IgD-negative memory B cell (primary cell): ENCODE measurements around the gene EGLN3. TPM values are rescaled to one million over a fixed set of nuclear protein-coding genes. Genes with fewer than 3 reads are reported as not detected.

Experiments
- H3K27ac Mint-ChIP-seq, 3 donors: one replicate each; pipeline ENCODE4 v1.8.0; 2020 to 2022; ENCODE audit warnings: mild to moderate bottlenecking in 3 of 3, mixed read lengths in 3 of 3, moderate library complexity in 1 of 3
- H3K27me3 Mint-ChIP-seq: one replicate; pipeline ENCODE4 v1.8.0; 2021; ENCODE audit warnings: mixed read lengths
- H3K36me3 Mint-ChIP-seq: one replicate; pipeline ENCODE4 v1.8.0; 2020; ENCODE audit warnings: mild to moderate bottlenecking, mixed read lengths
- H3K4me1 Mint-ChIP-seq, 3 donors: one replicate each; pipeline ENCODE4 v1.8.0; 2020 to 2022; ENCODE audit warnings: mixed read lengths in 3 of 3, mild to moderate bottlenecking in 1 of 3
- H3K4me3 Mint-ChIP-seq, 4 donors: one replicate each; pipeline ENCODE4 v1.8.0; 2020 to 2022; ENCODE audit warnings: mild to moderate bottlenecking in 4 of 4, mixed read lengths in 4 of 4, moderate library complexity in 3 of 4
- H3K9me3 Mint-ChIP-seq, 3 donors: one replicate each; pipeline ENCODE4 v1.8.0; 2020 to 2021; ENCODE audit warnings: mixed read lengths in 3 of 3, mild to moderate bottlenecking in 1 of 3
- polyA plus RNA-seq: library from polyadenylated mRNA; unstranded; fragments of 300-500 nt; fragmentation: Illumina TruSeq; gene quantifications from one replicate; pipeline ENCODE4 v1.2.3, GENCODE V29; 2021

The EGLN3 gene
- polyA plus RNA-seq, 1 donor from 2014 or later, result 0.60 TPM

GRCh38 chr14:33899723-33900341, 51.0 kb downstream of the EGLN3 start:
- Mint-ChIP-seq H3K36me3 (no peaks in the 10 kb centered on the region), H3K27me3 (peaks cover 2% of the 10 kb centered on the region), H3K4me3 (no peak overlapping the region), H3K27ac (no peak overlapping the region), H3K4me1 (no peaks in the 10 kb centered on the region), H3K9me3 (peaks cover 2 to 5% (median 3%) of the 10 kb centered on the region in 3 donors)

- Mint-ChIP-seq H3K27me3 (peaks cover 2% of the 10 kb centered on the region), H3K27ac (no peak overlapping the region), H3K36me3 (no peaks in the 10 kb centered on the region), H3K4me1 (no peaks in the 10 kb centered on the region), H3K4me3 (no peak overlapping the region), H3K9me3 (peaks cover 7 to 8% (median 7%) of the 10 kb centered on the region in 3 donors)
These were observed 52.9 kb downstream of the EGLN3 start for GRCh38 chr14:33897878-33898535.

GRCh38 chr14:33897382-33897781, 53.5 kb downstream of the EGLN3 start:
- peaks cover 7 to 9% (median 8%) of the 10 kb centered on the region in 3 donors for H3K9me3 Mint-ChIP-seq
- no peak overlapping the region for H3K27ac Mint-ChIP-seq
- H3K4me1 Mint-ChIP-seq, result no peaks in the 10 kb centered on the region
- H3K27me3 Mint-ChIP-seq, result peaks cover 2% of the 10 kb centered on the region
- no peaks in the 10 kb centered on the region for H3K36me3 Mint-ChIP-seq
- no peak overlapping the region for H3K4me3 Mint-ChIP-seq

DNA sequence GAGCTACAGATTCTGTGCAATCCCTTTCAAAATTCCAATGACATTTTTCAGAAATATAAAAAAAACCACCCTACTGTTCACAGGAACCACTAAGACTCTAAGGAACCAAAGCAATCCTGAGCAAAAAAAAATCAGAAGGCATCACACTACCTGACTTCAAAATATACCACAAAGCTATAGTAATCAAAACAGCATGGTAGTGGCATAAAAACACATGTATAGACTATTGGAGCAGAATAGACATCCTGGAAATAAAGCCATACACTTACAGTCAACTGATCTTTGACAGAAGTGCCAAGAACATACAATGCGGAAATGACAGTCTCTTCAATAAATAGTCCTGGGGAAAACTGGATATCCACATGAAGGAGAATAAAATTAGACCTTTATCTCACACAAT, 56.5 kb downstream of the EGLN3 start:
- no peaks in the 10 kb centered on the region for H3K4me1 Mint-ChIP-seq
- H3K36me3 Mint-ChIP-seq, result no peaks in the 10 kb centered on the region
- H3K27ac Mint-ChIP-seq, result no peak overlapping the region
- no peak overlapping the region for H3K4me3 Mint-ChIP-seq
- H3K9me3 Mint-ChIP-seq, result peaks cover 13 to 14% (median 14%) of the 10 kb centered on the region in 3 donors
- H3K27me3 Mint-ChIP-seq, result no peaks in the 10 kb centered on the region

DNA sequence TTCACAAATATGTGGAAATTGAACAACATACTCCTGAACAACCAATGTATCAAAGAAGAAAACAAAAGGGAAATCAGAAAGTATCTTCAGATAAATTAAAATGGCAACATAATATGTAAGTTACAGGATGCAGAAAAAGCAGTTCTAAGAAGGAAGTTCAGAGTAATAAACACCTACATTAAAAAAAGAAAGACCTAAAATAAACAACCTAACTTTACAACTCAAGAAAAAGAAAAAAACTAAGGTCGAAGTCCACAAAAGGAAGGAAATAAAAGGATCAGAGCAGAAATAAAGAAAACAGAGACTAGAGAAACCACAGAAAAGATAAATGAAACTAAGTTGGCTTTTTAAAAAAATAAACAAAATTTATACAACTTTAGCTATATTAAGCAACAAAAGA, 59.2 kb downstream of the EGLN3 start:
- Mint-ChIP-seq H3K27ac (no peak overlapping the region), H3K4me1 (no peaks in the 10 kb centered on the region), H3K36me3 (no peaks in the 10 kb centered on the region), H3K9me3 (peaks cover 14 to 20% (median 18%) of the 10 kb centered on the region in 3 donors), H3K4me3 (no peak overlapping the region), H3K27me3 (peaks cover under 1% of the 10 kb centered on the region)

DNA sequence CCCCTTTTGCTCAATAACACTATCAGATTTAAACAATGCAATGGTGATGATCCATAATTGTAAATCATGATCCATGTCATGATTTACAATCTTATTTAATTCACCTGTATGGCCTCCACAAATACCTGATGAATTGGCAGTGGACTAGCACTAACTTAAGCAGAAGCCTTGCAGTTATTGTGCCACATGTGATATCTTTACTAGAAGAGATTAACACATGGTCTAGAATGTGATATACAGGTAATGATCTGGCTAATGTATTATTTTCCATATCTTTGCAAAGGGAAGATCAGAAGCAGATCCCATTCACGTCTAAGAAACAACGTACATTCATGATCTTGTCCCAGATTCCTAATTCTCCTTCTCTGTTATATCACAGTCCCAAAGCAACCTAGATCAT, 66.0 kb downstream of the EGLN3 start:
- H3K27me3 Mint-ChIP-seq, result peaks cover 4% of the 10 kb centered on the region
- H3K4me3 Mint-ChIP-seq, result no peak overlapping the region
- no peaks in the 10 kb centered on the region for H3K4me1 Mint-ChIP-seq
- H3K36me3 Mint-ChIP-seq, result no peaks in the 10 kb centered on the region
- H3K9me3 Mint-ChIP-seq, result peaks cover 4 to 9% (median 5%) of the 10 kb centered on the region in 3 donors
- no peak overlapping the region for H3K27ac Mint-ChIP-seq

GRCh38 chr14:33880330-33880729, 70.5 kb downstream of the EGLN3 start:
- peaks cover 1% of the 10 kb centered on the region for H3K27me3 Mint-ChIP-seq

DNA sequence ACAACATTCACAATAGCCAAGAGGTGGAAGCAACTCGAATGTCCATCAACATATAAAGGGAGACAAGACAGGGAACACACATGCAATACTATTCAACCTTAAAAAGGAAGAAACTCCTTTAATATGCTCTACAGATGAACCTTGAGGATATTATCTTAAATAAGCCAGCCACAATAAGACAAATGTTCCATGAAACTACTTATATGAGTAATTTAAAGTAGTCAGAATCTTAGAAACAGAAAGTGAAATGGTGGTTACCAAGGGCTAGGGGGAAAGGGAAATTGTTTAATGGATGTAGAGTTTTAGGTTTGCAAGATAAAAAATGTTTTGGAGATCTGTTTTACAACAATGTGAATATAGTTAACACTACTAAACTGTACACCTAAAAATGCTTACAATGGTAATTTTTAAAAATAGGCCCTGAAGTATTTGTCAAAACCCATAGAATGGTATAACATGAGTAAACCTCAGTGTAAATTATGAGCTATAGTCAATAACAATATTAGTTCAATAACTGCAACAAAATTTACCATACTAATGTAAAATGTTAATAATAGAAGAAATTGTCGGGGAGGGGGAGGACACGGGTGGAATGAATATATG, 71.1 kb downstream of the EGLN3 start:
- no peaks in the 10 kb centered on the region for H3K36me3 Mint-ChIP-seq
- no peak overlapping the region for H3K27ac Mint-ChIP-seq
- H3K4me3 Mint-ChIP-seq, result no peak overlapping the region
- H3K4me1 Mint-ChIP-seq, result no peaks in the 10 kb centered on the region
- peaks cover 1% of the 10 kb centered on the region for H3K27me3 Mint-ChIP-seq
- peaks cover 3 to 22% (median 12%) of the 10 kb centered on the region in 3 donors for H3K9me3 Mint-ChIP-seq

More at GRCh38 chr14:33880330-33880729, 70.5 kb downstream of the EGLN3 start:
- no peaks in the 10 kb centered on the region for H3K36me3 Mint-ChIP-seq
- no peak overlapping the region for H3K27ac Mint-ChIP-seq
- no peaks in the 10 kb centered on the region for H3K4me1 Mint-ChIP-seq
- H3K4me3 Mint-ChIP-seq, result no peak overlapping the region
- H3K9me3 Mint-ChIP-seq, result peaks cover 3 to 18% (median 12%) of the 10 kb centered on the region in 3 donors

DNA sequence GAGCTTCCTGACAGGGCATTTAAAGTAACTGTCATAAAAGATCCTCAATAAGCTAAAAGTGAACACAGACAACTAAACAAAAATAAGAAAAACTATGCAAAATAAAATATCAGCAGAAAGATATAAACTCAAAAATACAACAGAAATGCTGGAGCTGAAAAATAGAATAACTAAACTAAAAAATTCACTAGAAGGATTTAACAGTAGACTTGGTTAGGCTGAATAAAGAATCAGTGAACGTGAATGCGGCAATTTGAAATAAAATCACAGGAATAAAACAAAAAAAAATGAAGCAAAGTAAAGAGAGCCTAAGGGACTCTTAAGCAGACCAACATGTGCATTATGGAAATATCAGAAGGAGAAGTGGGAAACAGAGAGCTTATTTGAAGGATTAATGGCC, 74.6 kb downstream of the EGLN3 start:
- H3K27ac Mint-ChIP-seq, result no peak overlapping the region
- H3K36me3 Mint-ChIP-seq, result no peaks in the 10 kb centered on the region
- no peak overlapping the region for H3K4me3 Mint-ChIP-seq
- peaks cover 6 to 32% (median 10%) of the 10 kb centered on the region in 3 donors for H3K9me3 Mint-ChIP-seq
- H3K27me3 Mint-ChIP-seq, result no peaks in the 10 kb centered on the region
- H3K4me1 Mint-ChIP-seq, result no peaks in the 10 kb centered on the region
